Upper lobe of left lung (tissue), 6 donors: ENCODE data around the gene RIBC2. TPM values are rescaled to one million over a fixed set of nuclear protein-coding genes. Genes with fewer than 3 reads are reported as not detected.
"Not testable (repeated sequence)": the region's sequence is repeated elsewhere in the genome, so short reads cannot be mapped to it uniquely, and the experiment has no call there.

ENCODE experiments used
- ATAC-seq, 2 donors: fragments of 200-7000 bp; cut with Tn5 transposase; one replicate each; pipeline ENCODE4 v1.9.1; 2022; ENCODE audit warnings: mild to moderate bottlenecking in 2 of 2, moderate library complexity in 2 of 2; ENCODE audit not compliant: low FRiP score in 2 of 2
- DNase-seq, 2 donors: peaks; one replicate each; pipeline ENCODE4 v3.0.0-alpha.2; 2019 to 2020
- H3K27ac ChIP-seq, 4 donors: fragments of 200-600 bp; sonication (generic); one replicate each; pipeline ENCODE4 v1.5.1; 2016 to 2019
- H3K27me3 ChIP-seq, 4 donors: fragments of 200-600 bp; sonication (generic); one replicate each; pipeline ENCODE4 v1.5.1; 2017 to 2019
- H3K36me3 ChIP-seq, 4 donors: fragments of 200-600 bp; sonication (generic); one replicate each; pipeline ENCODE4 v1.5.1; 2016 to 2019
- H3K4me1 ChIP-seq, 4 donors: fragments of 200-600 bp; sonication (generic); one replicate each; pipeline ENCODE4 v1.5.1; 2018 to 2019
- H3K4me3 ChIP-seq, 4 donors: fragments of 200-600 bp; sonication (generic); one replicate each; pipeline ENCODE4 v1.5.1; 2017 to 2019; ENCODE audit warnings: mild to moderate bottlenecking in 2 of 4, moderate library complexity in 1 of 4
- H3K9me3 ChIP-seq, 4 donors: fragments of 200-600 bp; sonication (generic); one replicate each; pipeline ENCODE4 v1.5.1; 2018 to 2019
- EP300 ChIP-seq, 4 donors: sonication (generic); formaldehyde crosslinking; IDR thresholded peaks; one replicate each; pipeline ENCODE4 v1.5.1; 2017; ENCODE audit warnings: antibody characterized with exemption in 4 of 4, control low read depth in 2 of 4
- POLR2A ChIP-seq, 4 donors: fragments of 450-650 bp; IDR thresholded peaks; one replicate each; pipeline ENCODE4 v1.5.1; 2016 to 2017; ENCODE audit warnings: antibody characterized with exemption in 4 of 4, mild to moderate bottlenecking in 2 of 4
- POLR2AphosphoS5 ChIP-seq, 2 donors: sonication (generic); formaldehyde crosslinking; IDR thresholded peaks; one replicate each; pipeline ENCODE4 v1.5.1; 2017; ENCODE audit warnings: antibody characterized with exemption in 2 of 2
- WGBS, 2 donors: methylation state at CpG; one replicate each; pipeline ENCODE4 v1.1.5; 2017 to 2018; 5-methylcytosine and 5-hydroxymethylcytosine counted together
- total RNA-seq, 6 donors: library from RNA; depleted of rRNA in 4 of 6; stranded (reverse); fragments of >200 nt in 4 of 6; gene quantifications; one replicate each; pipeline versions ENCODE4 v1.1.0 to v1.2.1, GENCODE V29; 2016 to 2021
- TF ChIP-seq, protein P1 (sequence below), 6 experiments: fragments of 450-650 bp in 4 of 6; fragments of 200-600 bp in 2 of 6; sonication (generic) in 2 of 6; IDR thresholded peaks; one replicate each; pipeline ENCODE4 v1.5.1; 2016 to 2019; ENCODE audit warnings: antibody characterized with exemption in 6 of 6
- donor health status: DM: no; HTN: no; CAD: no; lungs with moderate emphysema.
- donor health status: DM: no; HTN: yes; CAD: no; lungs with severe emphysema.

Gene RIBC2
- total RNA-seq, 6 donors from 2014 or later: 1.4 to 16.7 (median 3.5) TPM; not detected in 1

DNA sequence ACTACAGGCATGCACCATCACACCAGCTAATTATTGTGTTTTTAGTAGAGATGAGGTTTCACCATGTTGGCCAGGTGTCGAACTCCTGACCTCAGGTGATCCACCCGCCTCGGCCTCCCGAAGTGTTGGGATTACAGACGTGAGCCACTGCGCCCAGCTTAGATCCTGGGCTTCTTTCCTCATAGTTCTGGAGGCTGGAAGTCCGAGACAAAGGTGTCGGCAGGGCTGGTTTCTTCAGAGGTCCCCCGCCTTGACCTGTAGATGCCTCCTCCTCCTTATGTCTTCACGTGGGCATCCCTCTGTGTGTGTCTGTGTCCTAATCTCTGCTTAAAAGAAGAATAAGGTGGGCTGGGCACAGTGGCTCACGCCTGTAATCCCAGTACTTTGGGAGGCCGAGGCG, 45.0 kb downstream of the RIBC2 start:
- Histone ChIP-seq H3K36me3 (no peaks in the 10 kb centered on the region), H3K27me3 (no peaks in the 10 kb centered on the region), H3K9me3 (no peaks in the 10 kb centered on the region), H3K4me1 (no peaks in the 10 kb centered on the region), H3K27ac (no peak overlapping the region), H3K4me3 (no peak overlapping the region)
- whole genome bisulfite sequencing, 2 donors: 94 to 98% methylated on average over 13 of the region's 13 CpGs
- DNase-seq (no peak), ATAC-seq (no peak)
- TF ChIP-seq POLR2A (IDR thresholded peaks at IDR 0.05) (no peak), EP300 (IDR thresholded peaks at IDR 0.05) (no peak), POLR2AphosphoS5 (IDR thresholded peaks at IDR 0.05) (no peak)
- TF ChIP-seq, protein P1, sequence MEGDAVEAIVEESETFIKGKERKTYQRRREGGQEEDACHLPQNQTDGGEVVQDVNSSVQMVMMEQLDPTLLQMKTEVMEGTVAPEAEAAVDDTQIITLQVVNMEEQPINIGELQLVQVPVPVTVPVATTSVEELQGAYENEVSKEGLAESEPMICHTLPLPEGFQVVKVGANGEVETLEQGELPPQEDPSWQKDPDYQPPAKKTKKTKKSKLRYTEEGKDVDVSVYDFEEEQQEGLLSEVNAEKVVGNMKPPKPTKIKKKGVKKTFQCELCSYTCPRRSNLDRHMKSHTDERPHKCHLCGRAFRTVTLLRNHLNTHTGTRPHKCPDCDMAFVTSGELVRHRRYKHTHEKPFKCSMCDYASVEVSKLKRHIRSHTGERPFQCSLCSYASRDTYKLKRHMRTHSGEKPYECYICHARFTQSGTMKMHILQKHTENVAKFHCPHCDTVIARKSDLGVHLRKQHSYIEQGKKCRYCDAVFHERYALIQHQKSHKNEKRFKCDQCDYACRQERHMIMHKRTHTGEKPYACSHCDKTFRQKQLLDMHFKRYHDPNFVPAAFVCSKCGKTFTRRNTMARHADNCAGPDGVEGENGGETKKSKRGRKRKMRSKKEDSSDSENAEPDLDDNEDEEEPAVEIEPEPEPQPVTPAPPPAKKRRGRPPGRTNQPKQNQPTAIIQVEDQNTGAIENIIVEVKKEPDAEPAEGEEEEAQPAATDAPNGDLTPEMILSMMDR (IDR thresholded peaks at IDR 0.05): no peak

DNA sequence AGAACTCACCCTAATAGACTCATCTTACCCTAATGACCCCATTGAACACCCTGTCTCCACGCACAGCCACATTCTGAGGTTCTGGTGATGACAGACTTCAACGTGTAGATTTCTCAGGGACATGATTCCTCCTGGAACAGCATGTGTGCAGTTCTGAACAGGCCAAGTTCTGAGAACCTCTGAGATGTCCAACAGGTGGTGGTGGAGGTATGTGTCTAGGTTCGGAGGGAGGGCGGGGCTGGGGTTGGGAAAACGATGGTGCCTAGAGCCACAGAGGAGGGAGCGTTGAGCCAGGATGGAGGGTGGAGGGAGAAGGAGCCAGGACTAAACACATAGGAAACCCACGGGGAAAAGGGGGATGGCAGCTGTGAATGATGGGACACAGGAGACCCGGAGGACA, 45.7 kb downstream of the RIBC2 start:
- H3K9me3 ChIP-seq: no peaks in the 10 kb centered on the region
- no peak for DNase-seq
- TF ChIP-seq, protein P1 (IDR thresholded peaks at IDR 0.05): no peak
- TF ChIP-seq EP300 (IDR thresholded peaks at IDR 0.05): no peak
- no peak for TF ChIP-seq POLR2A (IDR thresholded peaks at IDR 0.05)
- TF ChIP-seq POLR2AphosphoS5 (IDR thresholded peaks at IDR 0.05): no peak
- WGBS, 2 donors: 88 to 89% methylated on average over 8 of the region's 8 CpGs
- H3K27ac ChIP-seq: peak overlapping the region in 2 of 4 donors; percentile 30 to 53
- H3K27me3 ChIP-seq: no peaks in the 10 kb centered on the region
- no peak for ATAC-seq
- H3K4me1 ChIP-seq: no peaks in the 10 kb centered on the region
- no peak overlapping the region for H3K4me3 ChIP-seq
- no peaks in the 10 kb centered on the region for H3K36me3 ChIP-seq

DNA sequence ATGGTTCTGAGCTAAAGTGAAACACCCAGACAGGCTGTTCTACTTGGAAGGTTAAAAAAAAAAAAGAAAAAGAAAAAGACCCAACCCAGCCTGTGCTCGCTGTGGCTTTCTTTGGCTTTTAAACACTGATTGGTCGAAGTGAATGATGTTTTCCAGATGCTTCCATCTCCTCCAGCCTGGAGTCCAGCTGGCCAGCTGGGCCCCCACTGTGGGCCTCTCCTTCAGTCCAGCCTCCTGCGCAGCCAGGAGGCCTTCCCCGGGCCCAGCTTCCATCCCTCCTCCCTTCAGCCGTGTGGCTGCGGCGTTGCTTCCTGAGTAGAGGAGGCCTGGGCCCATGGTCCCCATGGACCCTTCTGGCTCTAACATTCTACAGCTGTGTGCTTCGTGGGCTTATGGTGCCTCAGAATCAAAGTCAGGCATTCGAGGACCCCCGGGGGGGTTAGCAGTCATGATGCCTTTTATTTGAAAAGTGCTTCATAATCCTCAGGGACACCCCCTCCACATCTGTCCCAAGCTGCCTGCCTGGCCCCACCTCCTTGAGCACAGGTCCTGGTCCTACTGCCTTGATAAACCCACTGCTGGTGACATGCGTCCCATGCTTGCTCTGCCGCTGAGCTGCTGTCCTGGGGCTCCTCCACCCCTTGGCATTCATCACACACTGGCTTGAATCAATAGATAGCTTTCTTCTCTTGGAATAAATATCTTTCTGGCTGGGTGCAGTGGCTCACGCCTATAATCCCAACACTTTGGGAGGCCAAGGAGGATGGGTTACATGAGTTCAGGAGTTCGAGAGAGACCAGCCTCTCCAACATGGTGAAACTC, 47.0 kb downstream of the RIBC2 start:
- ATAC-seq: peak; percentile 60 to 95
- Histone ChIP-seq H3K4me1 (no peaks in the 10 kb centered on the region), H3K27ac (peak overlapping the region in 3 of 4 donors; percentile 12 to 61 (median 53)), H3K9me3 (no peaks in the 10 kb centered on the region), H3K4me3 (no peak overlapping the region), H3K36me3 (no peaks in the 10 kb centered on the region), H3K27me3 (no peaks in the 10 kb centered on the region)
- 72 to 74% methylated on average over 13 to 14 of the region's 14 CpGs for WGBS, 2 donors
- DNase-seq: peak in 1 of 2 donors; percentile 62
- TF ChIP-seq, protein P1 (IDR thresholded peaks at IDR 0.05): no peak
- TF ChIP-seq POLR2AphosphoS5 (IDR thresholded peaks at IDR 0.05): peak in 1 of 2 donors; percentile 15

DNA sequence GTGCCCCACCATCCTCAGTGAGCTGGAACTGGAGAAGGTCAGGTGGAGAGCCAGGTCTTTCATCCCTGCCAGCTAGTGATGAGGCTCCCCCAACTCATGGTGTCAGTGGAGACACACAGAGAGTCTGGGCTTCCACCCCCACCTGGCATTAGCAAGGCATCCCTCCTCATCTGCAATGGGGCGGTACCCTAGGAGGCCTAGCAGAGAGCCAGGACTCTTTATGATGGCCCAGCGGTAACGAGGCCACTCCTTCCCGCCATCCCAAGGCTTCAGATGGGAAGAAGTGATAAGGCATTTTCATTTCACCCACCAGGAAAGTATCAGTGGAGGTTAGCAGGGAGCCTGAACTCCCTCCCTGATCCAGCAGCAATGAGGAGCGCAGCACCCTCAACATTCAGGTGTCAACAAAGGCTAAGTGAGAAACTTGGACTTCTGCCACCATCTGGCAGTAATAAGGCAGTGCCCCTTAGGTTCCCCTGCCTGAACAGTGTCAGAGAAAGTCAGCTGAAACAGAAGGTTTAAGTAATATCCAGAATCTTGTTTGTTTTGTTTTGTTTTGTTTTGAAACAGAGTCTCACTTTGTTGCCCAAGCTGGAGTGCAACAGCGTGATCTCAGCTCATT, 48.7 kb downstream of the RIBC2 start:
- Histone ChIP-seq H3K27ac (no peak overlapping the region), H3K36me3 (no peaks in the 10 kb centered on the region), H3K27me3 (no peaks in the 10 kb centered on the region), H3K4me1 (no peaks in the 10 kb centered on the region), H3K9me3 (peaks cover 0 to 3% (median 0%) of the 10 kb centered on the region in 4 donors), H3K4me3 (no peak overlapping the region)
- DNase-seq (no peak), ATAC-seq (no peak)
- 80 to 88% methylated on average over 4 to 6 of the region's 6 CpGs for WGBS, 2 donors
- TF ChIP-seq, protein P1 (IDR thresholded peaks at IDR 0.05): no peak
- no peak for TF ChIP-seq POLR2AphosphoS5 (IDR thresholded peaks at IDR 0.05)
- TF ChIP-seq POLR2A (IDR thresholded peaks at IDR 0.05): no peak
- TF ChIP-seq EP300 (IDR thresholded peaks at IDR 0.05): no peak

DNA sequence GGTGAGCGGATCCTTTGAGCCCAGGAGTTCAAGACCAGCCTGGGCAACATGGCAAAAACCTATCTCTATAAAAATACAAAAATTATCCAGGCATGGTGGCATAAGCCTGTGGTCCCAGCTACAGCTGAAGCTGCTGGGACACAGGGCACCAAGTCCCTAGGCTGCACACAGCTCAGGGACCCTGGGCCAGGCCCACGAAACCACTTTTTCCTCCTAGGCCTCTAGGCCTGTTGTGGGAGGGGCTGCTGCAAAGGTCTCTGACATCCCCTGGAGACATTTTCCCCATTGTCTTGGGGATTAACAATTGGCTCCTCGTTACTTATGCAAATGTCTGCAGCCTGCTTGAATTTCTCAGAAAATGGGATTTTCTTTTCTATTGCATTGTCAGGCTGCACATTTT, 50.2 kb downstream of the RIBC2 start:
- not testable (repeated sequence) for H3K4me1 ChIP-seq, H3K27me3 ChIP-seq, H3K9me3 ChIP-seq, H3K36me3 ChIP-seq, H3K27ac ChIP-seq, ATAC-seq, DNase-seq, H3K4me3 ChIP-seq
- WGBS, 2 donors: 86 to 90% methylated on average over 3 of the region's 3 CpGs
